Measurements from ENCODE around the gene IGSF3. TPM values are rescaled to one million over a fixed set of nuclear protein-coding genes. Genes with fewer than 3 reads are reported as not detected.
"Not testable (repeated sequence)": the region's sequence is repeated elsewhere in the genome, so short reads cannot be mapped to it uniquely, and the experiment has no call there.

Gene IGSF3
- total RNA-seq, 1 experiment from 2014 or later = 30.1 TPM

GRCh38 chr1:116595946-116596741 is 71.4 kb downstream of the IGSF3 start:
- H3K9me2 ChIP-seq (ENCODE audit: insufficient read depth); H3K9me3 ChIP-seq (ENCODE audit: insufficient read depth, low read depth); POLR2A ChIA-PET (ENCODE audit: unreplicated experiment); intact Hi-C loops (cut with micrococcal nuclease; ENCODE audit: unreplicated experiment); H3K4me3 ChIP-seq; BruUV-seq (replicated peaks); H2AFZ ChIP-seq; H4K20me1 ChIP-seq (ENCODE audit: insufficient read depth); H3K4me1 ChIP-seq (replicated peaks; ENCODE audit: insufficient read depth); H3K79me2 ChIP-seq (ENCODE audit: low read depth); H3F3A ChIP-seq (ENCODE audit: insufficient read depth, low read depth); H3K36me3 ChIP-seq (ENCODE audit: low read depth); H3K4me2 ChIP-seq; H3K27me3 ChIP-seq (ENCODE audit: insufficient read depth, low read depth); DNase-seq; H3K27ac ChIP-seq: not testable (repeated sequence)
- CTCF ChIA-PET = interaction anchor here (0.8 to 1.0 kb wide), 2 partner anchors 21 to 93 kb away, joined by 3 read pairs; no protein-coding TSS in a partner anchor
- peak; percentile 74 for TF ChIP-seq CTCF (conservative IDR thresholded peaks at IDR 0.05)

GRCh38 chr1:116595065-116595840 is 72.3 kb downstream of the IGSF3 start:
- intact Hi-C loops (cut with micrococcal nuclease; ENCODE audit: unreplicated experiment); H3K27me3 ChIP-seq (ENCODE audit: insufficient read depth, low read depth); H4K20me1 ChIP-seq (ENCODE audit: insufficient read depth); H3K4me2 ChIP-seq; H2AFZ ChIP-seq; H3K4me3 ChIP-seq; H3K79me2 ChIP-seq (ENCODE audit: low read depth); H3K27ac ChIP-seq; H3K4me1 ChIP-seq (replicated peaks; ENCODE audit: insufficient read depth); POLR2A ChIA-PET (ENCODE audit: unreplicated experiment); H3K9me2 ChIP-seq (ENCODE audit: insufficient read depth); BruUV-seq (replicated peaks); H3K9me3 ChIP-seq (ENCODE audit: insufficient read depth, low read depth); DNase-seq; H3F3A ChIP-seq (ENCODE audit: insufficient read depth, low read depth); H3K36me3 ChIP-seq (ENCODE audit: low read depth): not testable (repeated sequence)
- peak; percentile 55; the same call in 1 of the 2 replicates for TF ChIP-seq CTCF (conservative IDR thresholded peaks at IDR 0.05)
- CTCF ChIA-PET = interaction anchor here (1.0 kb wide), 1 partner anchor 21 kb away, joined by 3 read pairs; no protein-coding TSS in a partner anchor

DNA sequence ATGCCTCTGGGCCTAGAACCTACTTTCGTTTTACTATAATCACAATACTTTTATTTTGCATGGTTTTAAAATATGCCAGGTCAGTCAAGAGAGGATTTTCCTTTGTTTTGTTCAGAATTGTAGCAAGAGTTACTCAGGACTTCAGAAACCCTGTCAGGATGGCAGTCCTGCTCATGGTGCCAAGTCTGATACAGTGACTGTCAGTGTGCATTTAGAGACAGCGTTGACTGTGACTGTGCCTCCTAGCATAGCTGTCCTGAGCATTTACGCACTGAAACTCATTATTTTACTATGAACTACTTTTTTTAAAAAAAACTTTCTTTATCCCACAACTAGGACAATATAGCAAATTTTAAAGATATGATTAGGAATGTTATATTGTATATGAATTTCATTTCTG is 73.6 kb downstream of the IGSF3 start:
- H3K79me2 ChIP-seq (ENCODE audit: low read depth); H3K4me3 ChIP-seq; H3K27ac ChIP-seq; H3K4me2 ChIP-seq; H3K36me3 ChIP-seq (ENCODE audit: low read depth); H4K20me1 ChIP-seq (ENCODE audit: insufficient read depth); DNase-seq; H3K9me3 ChIP-seq (ENCODE audit: insufficient read depth, low read depth); H3K27me3 ChIP-seq (ENCODE audit: insufficient read depth, low read depth); intact Hi-C loops (cut with micrococcal nuclease; ENCODE audit: unreplicated experiment); CTCF ChIA-PET; H3K9me2 ChIP-seq (ENCODE audit: insufficient read depth); POLR2A ChIA-PET (ENCODE audit: unreplicated experiment); H2AFZ ChIP-seq; BruUV-seq (replicated peaks); H3F3A ChIP-seq (ENCODE audit: insufficient read depth, low read depth): not testable (repeated sequence)
- H3K4me1 ChIP-seq (replicated peaks; ENCODE audit: insufficient read depth) = peaks cover 14% of the 10 kb centered on the region

DNA sequence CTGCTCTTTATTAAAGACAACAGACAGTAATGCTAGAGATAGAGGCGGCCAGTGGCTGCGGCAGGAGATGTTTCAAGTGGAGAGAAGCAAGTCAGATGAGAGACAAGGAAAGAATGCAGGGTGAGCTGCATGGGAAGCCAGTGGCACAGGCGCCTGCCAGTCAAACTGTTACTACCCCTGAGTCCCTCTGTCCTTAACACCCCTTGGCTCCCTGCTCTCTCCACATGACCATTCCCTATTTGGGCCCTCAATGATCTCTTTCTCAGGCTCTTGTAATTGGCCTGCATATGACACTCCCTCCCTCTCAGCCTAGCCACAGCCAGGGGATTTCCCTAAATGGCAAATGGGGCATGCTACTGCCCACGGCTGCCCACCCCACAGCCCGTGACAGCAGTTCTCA is 74.1 kb downstream of the IGSF3 start:
- DNase-seq; H3K9me2 ChIP-seq (ENCODE audit: insufficient read depth); H4K20me1 ChIP-seq (ENCODE audit: insufficient read depth); H3K36me3 ChIP-seq (ENCODE audit: low read depth); H3K27ac ChIP-seq; CTCF ChIA-PET; H3K4me2 ChIP-seq; intact Hi-C loops (cut with micrococcal nuclease; ENCODE audit: unreplicated experiment); POLR2A ChIA-PET (ENCODE audit: unreplicated experiment); BruUV-seq (replicated peaks); H2AFZ ChIP-seq; H3K4me3 ChIP-seq; H3K79me2 ChIP-seq (ENCODE audit: low read depth); H3K27me3 ChIP-seq (ENCODE audit: insufficient read depth, low read depth); H3K9me3 ChIP-seq (ENCODE audit: insufficient read depth, low read depth): not testable (repeated sequence)
- Histone ChIP-seq H3K4me1 (replicated peaks; ENCODE audit: insufficient read depth) (peaks cover 18% of the 10 kb centered on the region), H3F3A (ENCODE audit: insufficient read depth, low read depth) (peaks cover 10% of the 10 kb centered on the region)

GRCh38 chr1:116591951-116592605 is 75.5 kb downstream of the IGSF3 start:
- BruUV-seq (replicated peaks); intact Hi-C loops (cut with micrococcal nuclease; ENCODE audit: unreplicated experiment); CTCF ChIA-PET: not testable (repeated sequence)

More at GRCh38 chr1:116591951-116592605, 75.5 kb downstream of the IGSF3 start:
- H3K9me2 ChIP-seq (ENCODE audit: insufficient read depth); H3K9me3 ChIP-seq (ENCODE audit: insufficient read depth, low read depth); H4K20me1 ChIP-seq (ENCODE audit: insufficient read depth); H2AFZ ChIP-seq; H3K79me2 ChIP-seq (ENCODE audit: low read depth); H3K4me3 ChIP-seq; DNase-seq; H3K27me3 ChIP-seq (ENCODE audit: insufficient read depth, low read depth); H3K4me2 ChIP-seq; POLR2A ChIA-PET (ENCODE audit: unreplicated experiment); H3K27ac ChIP-seq: not testable (repeated sequence)
- peaks cover 10% of the 10 kb centered on the region for H3F3A ChIP-seq (ENCODE audit: insufficient read depth, low read depth)
- H3K4me1 ChIP-seq (replicated peaks; ENCODE audit: insufficient read depth) = peaks cover 27% of the 10 kb centered on the region
- peaks cover 13% of the 10 kb centered on the region; the same call in 1 of the 2 replicates for H3K36me3 ChIP-seq (ENCODE audit: low read depth)
